B cell (primary cell): ENCODE data around the gene HEXIM2.

Source experiments
- EZH2 ChIP-seq: IDR thresholded peaks from 2 replicates; pipeline ENCODE4 v1.6.1; 2012; ENCODE audit warnings: borderline replicate concordance, low read depth, mild to moderate bottlenecking, moderate library complexity, low read length; ENCODE audit not compliant: insufficient read depth, poor library complexity, severe bottlenecking
- TF ChIP-seq, protein P1 (sequence below): fragments of 200-600 bp; IDR thresholded peaks from one replicate; pipeline ENCODE4 v1.8.0; 2022; ENCODE audit warnings: antibody characterized with exemption, mild to moderate bottlenecking

DNA sequence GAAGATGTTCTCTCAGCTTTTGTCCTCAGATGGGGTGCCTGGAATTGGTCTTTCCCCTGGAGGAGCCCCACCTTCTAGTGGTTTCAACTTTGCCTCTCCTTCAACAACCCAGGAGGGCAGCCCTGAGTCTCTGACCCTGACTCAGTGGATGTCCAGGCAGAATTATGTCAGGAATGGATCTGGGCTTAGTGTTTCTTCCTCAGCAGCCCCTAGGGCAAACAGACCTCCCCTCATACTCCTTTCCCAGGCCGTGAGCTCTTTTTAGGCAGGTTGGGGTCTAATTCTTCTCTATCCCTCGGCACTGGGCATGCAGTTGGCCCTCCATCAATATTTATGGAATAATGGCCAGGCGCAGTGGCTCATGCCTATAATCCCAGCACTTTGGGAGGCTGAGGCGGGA lies 39.8 kb downstream of the HEXIM2 start:
- TF ChIP-seq EZH2, result no peak
- TF ChIP-seq, protein P1, sequence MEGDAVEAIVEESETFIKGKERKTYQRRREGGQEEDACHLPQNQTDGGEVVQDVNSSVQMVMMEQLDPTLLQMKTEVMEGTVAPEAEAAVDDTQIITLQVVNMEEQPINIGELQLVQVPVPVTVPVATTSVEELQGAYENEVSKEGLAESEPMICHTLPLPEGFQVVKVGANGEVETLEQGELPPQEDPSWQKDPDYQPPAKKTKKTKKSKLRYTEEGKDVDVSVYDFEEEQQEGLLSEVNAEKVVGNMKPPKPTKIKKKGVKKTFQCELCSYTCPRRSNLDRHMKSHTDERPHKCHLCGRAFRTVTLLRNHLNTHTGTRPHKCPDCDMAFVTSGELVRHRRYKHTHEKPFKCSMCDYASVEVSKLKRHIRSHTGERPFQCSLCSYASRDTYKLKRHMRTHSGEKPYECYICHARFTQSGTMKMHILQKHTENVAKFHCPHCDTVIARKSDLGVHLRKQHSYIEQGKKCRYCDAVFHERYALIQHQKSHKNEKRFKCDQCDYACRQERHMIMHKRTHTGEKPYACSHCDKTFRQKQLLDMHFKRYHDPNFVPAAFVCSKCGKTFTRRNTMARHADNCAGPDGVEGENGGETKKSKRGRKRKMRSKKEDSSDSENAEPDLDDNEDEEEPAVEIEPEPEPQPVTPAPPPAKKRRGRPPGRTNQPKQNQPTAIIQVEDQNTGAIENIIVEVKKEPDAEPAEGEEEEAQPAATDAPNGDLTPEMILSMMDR, result no peak
